ENCODE results near the gene IFITM10. TPM values are rescaled to one million over a fixed set of nuclear protein-coding genes. Genes with fewer than 3 reads are reported as not detected.

The IFITM10 gene
- total RNA-seq, 1 donor from 2014 or later = 1.1 TPM

- no peak for DNase-seq (ENCODE audit: low read depth)
- no peak for TF ChIP-seq CTCF (IDR thresholded peaks at IDR 0.05; ENCODE audit: insufficient read depth, low read length, poor library complexity, severe bottlenecking)
- Histone ChIP-seq H3K36me3 (ENCODE audit: control insufficient read depth, insufficient read depth, low read length) (no peaks in the 10 kb centered on the region), H3K27me3 (ENCODE audit: control insufficient read depth, insufficient read depth, low read length) (no peaks in the 10 kb centered on the region), H3K4me3 (ENCODE audit: low read depth, low read length) (no peak overlapping the region)
Measured at GRCh38 chr11:1779034-1779805, 28.8 kb upstream of the IFITM10 start.

GRCh38 chr11:1778141-1778911 lies 27.9 kb upstream of the IFITM10 start:
- TF ChIP-seq CTCF (IDR thresholded peaks at IDR 0.05; ENCODE audit: insufficient read depth, low read length, poor library complexity, severe bottlenecking) = no peak
- no peak for DNase-seq (ENCODE audit: low read depth)
- Histone ChIP-seq H3K27me3 (ENCODE audit: control insufficient read depth, insufficient read depth, low read length) (no peaks in the 10 kb centered on the region), H3K4me3 (ENCODE audit: low read depth, low read length) (no peak overlapping the region), H3K36me3 (ENCODE audit: control insufficient read depth, insufficient read depth, low read length) (no peaks in the 10 kb centered on the region)

GRCh38 chr11:1777737-1778136 lies 27.3 kb upstream of the IFITM10 start:
- Histone ChIP-seq H3K36me3 (ENCODE audit: control insufficient read depth, insufficient read depth, low read length) (no peaks in the 10 kb centered on the region), H3K4me3 (ENCODE audit: low read depth, low read length) (no peak overlapping the region), H3K27me3 (ENCODE audit: control insufficient read depth, insufficient read depth, low read length) (no peaks in the 10 kb centered on the region)
- no peak for DNase-seq (ENCODE audit: low read depth)
- TF ChIP-seq CTCF (IDR thresholded peaks at IDR 0.05; ENCODE audit: insufficient read depth, low read length, poor library complexity, severe bottlenecking) = no peak

- Histone ChIP-seq H3K4me3 (ENCODE audit: low read depth, low read length) (no peak overlapping the region), H3K27me3 (ENCODE audit: control insufficient read depth, insufficient read depth, low read length) (no peaks in the 10 kb centered on the region), H3K36me3 (ENCODE audit: control insufficient read depth, insufficient read depth, low read length) (no peaks in the 10 kb centered on the region)
- TF ChIP-seq CTCF (IDR thresholded peaks at IDR 0.05; ENCODE audit: insufficient read depth, low read length, poor library complexity, severe bottlenecking) = no peak
- no peak for DNase-seq (ENCODE audit: low read depth)
Measured at GRCh38 chr11:1776944-1777715, 26.7 kb upstream of the IFITM10 start.

- Histone ChIP-seq H3K36me3 (ENCODE audit: control insufficient read depth, insufficient read depth, low read length) (no peaks in the 10 kb centered on the region), H3K27me3 (ENCODE audit: control insufficient read depth, insufficient read depth, low read length) (no peaks in the 10 kb centered on the region), H3K4me3 (ENCODE audit: low read depth, low read length) (no peak overlapping the region)
- TF ChIP-seq CTCF (IDR thresholded peaks at IDR 0.05; ENCODE audit: insufficient read depth, low read length, poor library complexity, severe bottlenecking) = no peak
- DNase-seq (ENCODE audit: low read depth) = no peak
Measured at GRCh38 chr11:1776331-1776851, 26.0 kb upstream of the IFITM10 start.
